Measurements from ENCODE around the gene ZSCAN1. TPM values are rescaled to one million over a fixed set of nuclear protein-coding genes. Genes with fewer than 3 reads are reported as not detected.

Gene ZSCAN1
- total RNA-seq, 4 donors from 2014 or later = 0.23 TPM; not detected in 3

DNA sequence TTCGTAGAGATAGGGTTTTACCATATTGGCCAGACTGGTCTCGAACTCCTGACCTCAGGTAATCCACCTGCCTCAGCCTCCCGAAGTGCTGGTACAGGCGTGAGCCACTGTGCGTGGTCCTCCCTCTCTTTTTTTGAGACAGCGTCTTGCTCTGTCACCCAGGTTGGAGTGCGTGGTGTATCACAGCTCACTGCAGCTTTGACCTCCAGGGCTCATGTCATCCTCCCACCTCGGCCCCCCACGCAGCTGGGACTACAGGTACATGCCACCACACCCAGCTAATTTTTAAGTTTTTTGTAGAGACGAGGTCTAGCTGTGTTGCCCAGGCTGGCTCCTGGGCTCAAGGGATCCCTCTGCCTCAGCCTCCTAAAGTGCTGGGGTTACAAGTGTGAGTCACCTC lies 46.0 kb downstream of the ZSCAN1 start:
- intact Hi-C loops (cut with DNase I; ENCODE audit: low total_unique reads) = no loop called here
- 94 to 95% methylated on average over 10 of the region's 10 CpGs for WGBS, 2 donors
- H3K4me3 ChIP-seq (ENCODE audit: low read depth, poor library complexity, severe bottlenecking) = no peak overlapping the region
- no peak for DNase-seq (ENCODE audit: low spot score in 2 of 2)
- TF ChIP-seq POLR2A (IDR thresholded peaks at IDR 0.05) = no peak
- TF ChIP-seq, protein P1, sequence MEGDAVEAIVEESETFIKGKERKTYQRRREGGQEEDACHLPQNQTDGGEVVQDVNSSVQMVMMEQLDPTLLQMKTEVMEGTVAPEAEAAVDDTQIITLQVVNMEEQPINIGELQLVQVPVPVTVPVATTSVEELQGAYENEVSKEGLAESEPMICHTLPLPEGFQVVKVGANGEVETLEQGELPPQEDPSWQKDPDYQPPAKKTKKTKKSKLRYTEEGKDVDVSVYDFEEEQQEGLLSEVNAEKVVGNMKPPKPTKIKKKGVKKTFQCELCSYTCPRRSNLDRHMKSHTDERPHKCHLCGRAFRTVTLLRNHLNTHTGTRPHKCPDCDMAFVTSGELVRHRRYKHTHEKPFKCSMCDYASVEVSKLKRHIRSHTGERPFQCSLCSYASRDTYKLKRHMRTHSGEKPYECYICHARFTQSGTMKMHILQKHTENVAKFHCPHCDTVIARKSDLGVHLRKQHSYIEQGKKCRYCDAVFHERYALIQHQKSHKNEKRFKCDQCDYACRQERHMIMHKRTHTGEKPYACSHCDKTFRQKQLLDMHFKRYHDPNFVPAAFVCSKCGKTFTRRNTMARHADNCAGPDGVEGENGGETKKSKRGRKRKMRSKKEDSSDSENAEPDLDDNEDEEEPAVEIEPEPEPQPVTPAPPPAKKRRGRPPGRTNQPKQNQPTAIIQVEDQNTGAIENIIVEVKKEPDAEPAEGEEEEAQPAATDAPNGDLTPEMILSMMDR (IDR thresholded peaks at IDR 0.05) = no peak

DNA sequence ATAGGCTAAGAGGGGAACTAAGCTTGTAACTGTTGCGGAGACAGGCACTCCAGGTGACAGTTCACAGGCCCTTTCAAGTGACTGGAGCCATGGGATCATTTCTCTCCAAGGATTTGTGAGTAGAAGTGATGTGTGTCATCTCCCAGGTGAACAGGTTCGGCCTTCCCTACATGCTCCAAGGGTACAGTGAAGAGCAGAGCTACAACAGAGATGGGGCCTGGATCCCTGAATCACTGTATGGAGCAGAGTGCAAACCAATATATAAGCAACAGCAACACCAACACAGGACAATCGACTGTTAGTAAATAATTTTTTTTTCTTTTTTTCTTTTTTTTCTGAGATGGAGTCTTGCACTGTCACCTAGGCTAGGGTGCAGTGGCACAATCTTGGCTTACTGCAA lies 49.2 kb downstream of the ZSCAN1 start:
- intact Hi-C loops (cut with DNase I; ENCODE audit: low total_unique reads) = no loop called here
- WGBS, 2 donors = 94 to 97% methylated on average over 3 of the region's 3 CpGs
- H3K4me3 ChIP-seq (ENCODE audit: low read depth, poor library complexity, severe bottlenecking) = no peak overlapping the region
- DNase-seq (ENCODE audit: low spot score in 2 of 2) = no peak
- TF ChIP-seq, protein P1 (IDR thresholded peaks at IDR 0.05) = no peak
- no peak for TF ChIP-seq POLR2A (IDR thresholded peaks at IDR 0.05)

- no peak overlapping the region for H3K4me3 ChIP-seq (ENCODE audit: low read depth, poor library complexity, severe bottlenecking)
- no peak for TF ChIP-seq POLR2A (IDR thresholded peaks at IDR 0.05)
- TF ChIP-seq, protein P1 (IDR thresholded peaks at IDR 0.05) = no peak
- WGBS, 2 donors = 97 to 99% methylated on average over 65 of the region's 69 CpGs
- DNase-seq (ENCODE audit: low spot score in 2 of 2) = no peak
- intact Hi-C loops (cut with DNase I; ENCODE audit: low total_unique reads) = no loop called here
Observed at GRCh38 chr19:58084596-58085347, 50.9 kb downstream of the ZSCAN1 start.

GRCh38 chr19:58085348-58085875 lies 51.6 kb downstream of the ZSCAN1 start:
- 89 to 93% methylated on average over 14 to 26 of the region's 29 CpGs for WGBS, 2 donors
- DNase-seq (ENCODE audit: low spot score in 2 of 2) = no peak
- H3K4me3 ChIP-seq (ENCODE audit: low read depth, poor library complexity, severe bottlenecking) = no peak overlapping the region
- intact Hi-C loops (cut with DNase I; ENCODE audit: low total_unique reads) = no loop called here
- TF ChIP-seq POLR2A (IDR thresholded peaks at IDR 0.05) = no peak
- TF ChIP-seq, protein P1 (IDR thresholded peaks at IDR 0.05) = no peak

DNA sequence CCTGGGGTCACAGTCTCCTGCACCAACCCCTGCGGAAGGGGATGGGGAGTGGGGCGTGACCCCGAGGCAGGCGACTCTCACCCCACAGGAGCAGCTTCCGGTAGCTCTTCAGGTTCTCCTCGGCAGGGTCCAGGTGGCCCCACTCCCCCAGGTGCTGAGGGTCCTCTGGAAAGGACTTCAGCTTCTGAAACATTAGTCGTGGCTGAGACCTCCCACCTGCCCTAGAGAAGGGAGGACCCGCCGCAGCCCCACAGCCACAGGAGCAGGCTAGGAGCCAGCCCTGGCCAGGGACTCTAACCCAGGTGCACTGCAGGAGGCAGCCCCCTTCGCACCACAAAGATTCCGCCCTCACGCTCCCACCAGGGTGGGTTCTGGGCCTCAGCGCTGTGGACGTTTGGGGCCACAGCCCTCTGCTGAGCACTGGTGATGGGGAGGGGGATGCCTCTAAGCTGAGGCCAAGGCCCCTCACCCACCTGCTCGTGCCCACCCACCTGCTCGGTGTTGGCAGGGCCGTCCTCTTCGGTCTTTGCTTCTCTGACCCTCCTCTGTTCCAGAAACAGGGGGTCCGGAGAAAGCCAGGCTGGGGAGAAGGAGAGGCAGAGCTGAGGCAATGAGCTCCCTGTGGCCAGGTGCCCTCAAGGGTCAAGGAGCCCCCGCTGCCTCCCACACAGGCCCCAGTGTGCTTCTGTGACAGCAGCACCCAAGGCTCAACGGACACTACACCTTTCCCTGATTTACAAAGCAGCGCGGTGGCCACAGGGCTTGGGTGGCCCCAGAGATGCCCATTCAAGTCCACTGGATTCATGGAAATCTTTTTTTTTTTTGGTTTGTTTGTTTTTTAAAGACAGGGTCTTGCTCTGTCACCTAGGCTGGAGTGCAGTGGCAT lies 53.2 kb downstream of the ZSCAN1 start:
- TF ChIP-seq, protein P1 (IDR thresholded peaks at IDR 0.05) = no peak
- no peak for TF ChIP-seq POLR2A (IDR thresholded peaks at IDR 0.05)
- H3K4me3 ChIP-seq (ENCODE audit: low read depth, poor library complexity, severe bottlenecking) = no peak overlapping the region
- WGBS, 2 donors = 93 to 96% methylated on average over 16 to 20 of the region's 23 CpGs
- no peak for DNase-seq (ENCODE audit: low spot score in 2 of 2)
- intact Hi-C loops (cut with DNase I; ENCODE audit: low total_unique reads) = no loop called here
